HG03097 (cell line): ENCODE measurements around the gene UNC13A.

Experiments used
- ATAC-seq: cut with Tn5 transposase; IDR thresholded peaks from one replicate; pipeline ENCODE4 v1.9.1; 2021; ENCODE audit not compliant: unreplicated experiment, low FRiP score

The UNC13A gene

DNA sequence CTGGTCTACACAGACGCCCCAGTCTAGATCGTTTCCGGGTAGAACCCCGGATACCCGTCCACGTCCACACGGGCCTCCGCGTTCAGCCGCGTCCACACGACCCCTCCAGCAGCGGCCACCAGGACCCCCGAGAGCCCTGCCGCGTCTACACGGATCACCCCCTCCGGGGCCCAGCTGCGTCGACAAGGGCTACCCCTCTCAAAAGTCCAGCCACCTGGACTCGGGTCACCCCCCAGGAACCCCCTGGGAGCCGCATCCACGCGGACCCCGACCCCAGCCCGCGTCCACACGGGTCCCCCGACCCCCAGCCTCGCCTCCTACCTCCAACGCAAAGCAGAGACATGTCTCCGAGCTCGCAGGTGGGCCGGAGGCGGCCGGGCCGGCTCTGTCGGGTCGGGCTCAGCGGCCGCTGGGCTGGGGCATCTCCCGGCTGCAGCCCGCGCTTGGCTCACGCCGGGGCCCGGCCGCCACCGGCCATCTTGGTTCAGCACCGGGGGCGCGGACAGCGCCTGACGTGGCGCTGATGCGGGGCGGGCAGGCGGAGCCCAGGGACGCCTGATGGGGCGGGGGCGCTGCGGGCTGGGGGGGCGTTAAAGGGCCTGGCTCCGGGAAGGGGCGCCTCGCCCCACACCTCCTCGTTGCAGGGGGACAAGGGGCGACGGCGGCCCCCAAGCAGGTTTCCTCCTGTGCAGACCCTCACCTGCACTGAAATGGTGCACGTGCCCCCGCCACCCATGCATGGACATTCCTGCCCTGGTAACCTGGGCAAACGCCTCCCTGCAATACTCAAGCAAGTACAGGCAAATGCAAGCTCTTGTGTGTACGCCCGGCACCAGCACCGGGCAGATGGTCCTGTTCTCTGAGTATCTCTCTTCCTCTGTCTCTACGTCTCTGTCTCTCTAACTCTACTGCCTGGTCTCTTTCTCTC lies at the start of gene UNC13A:
Gene UNC13A (minus strand): TSS at position 498 of the 928 bp plus-strand sequence. CDS start 155 bp downstream, at position 343.
- no peak for ATAC-seq

DNA sequence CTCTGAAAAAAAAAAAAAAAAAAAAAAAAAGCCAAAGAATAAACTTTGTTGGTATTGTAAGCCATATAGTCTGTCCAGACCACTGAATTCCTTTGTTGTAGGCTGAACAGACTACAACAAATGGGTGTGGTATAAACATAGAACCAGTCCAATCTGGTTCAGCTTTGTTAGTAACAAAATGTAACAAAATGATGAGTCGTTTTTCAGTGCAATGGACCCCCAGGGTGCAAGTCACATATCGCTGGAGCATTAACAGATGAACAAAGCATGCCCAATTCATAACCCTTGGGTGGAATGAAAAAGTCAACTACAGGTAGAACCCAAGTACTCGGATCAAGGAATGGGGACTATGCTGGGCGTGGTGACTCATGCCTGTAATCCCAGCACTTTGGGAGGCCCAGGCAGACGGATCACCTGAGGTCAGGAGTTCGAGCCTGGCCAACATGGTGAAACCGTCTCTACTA lies 49.6 kb upstream of the UNC13A start:
- no peak for ATAC-seq

DNA sequence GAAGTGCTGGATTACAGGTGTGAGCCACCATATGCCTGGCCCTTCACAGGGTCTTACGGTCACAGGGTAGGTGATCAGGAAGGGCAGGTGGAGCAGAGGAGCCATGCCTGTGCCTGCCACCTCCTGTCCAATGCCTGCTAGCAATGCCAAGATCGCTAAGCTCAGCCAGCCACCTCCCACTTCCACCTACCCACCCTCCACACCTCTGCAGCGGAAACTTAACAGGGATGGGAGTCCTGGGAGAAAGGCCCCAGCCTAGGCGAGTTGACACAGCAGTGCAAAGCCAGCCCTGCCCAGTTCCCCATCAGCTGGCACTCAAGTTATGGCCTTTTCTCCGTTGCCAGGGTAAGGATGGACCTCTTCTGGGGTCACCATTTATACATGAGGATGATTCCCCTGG lies 47.3 kb upstream of the UNC13A start:
- no peak for ATAC-seq

DNA sequence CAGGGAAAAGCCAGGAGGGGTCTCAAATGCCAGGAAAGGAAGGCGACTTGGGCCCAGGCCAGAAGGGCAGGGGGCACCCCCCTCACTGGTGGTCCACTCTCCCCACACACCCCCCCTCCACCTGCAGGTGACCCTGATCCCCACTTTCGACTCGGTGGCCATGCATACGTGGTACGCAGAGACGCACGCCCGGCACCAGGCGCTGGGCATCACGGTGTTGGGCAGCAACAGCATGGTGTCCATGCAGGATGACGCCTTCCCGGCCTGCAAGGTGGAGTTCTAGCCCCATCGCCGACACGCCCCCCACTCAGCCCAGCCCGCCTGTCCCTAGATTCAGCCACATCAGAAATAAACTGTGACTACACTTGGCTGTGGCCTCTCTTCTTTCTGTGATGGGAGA lies 46.0 kb upstream of the UNC13A start:
- ATAC-seq = no peak

DNA sequence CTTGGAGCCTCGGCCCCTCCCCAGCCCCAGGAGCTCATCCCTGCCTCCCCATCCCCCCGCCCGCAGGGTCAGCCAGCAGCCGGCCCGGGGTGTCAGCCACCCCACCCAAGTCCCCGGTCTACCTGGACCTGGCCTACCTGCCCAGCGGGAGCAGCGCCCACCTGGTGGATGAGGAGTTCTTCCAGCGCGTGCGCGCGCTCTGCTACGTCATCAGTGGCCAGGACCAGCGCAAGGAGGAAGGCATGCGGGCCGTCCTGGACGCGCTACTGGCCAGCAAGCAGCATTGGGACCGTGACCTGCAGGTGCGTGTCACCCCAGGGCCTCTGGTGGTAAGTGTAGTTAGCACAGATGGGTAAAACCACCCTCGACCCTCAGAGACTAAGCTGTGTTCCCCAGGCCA lies 45.0 kb upstream of the UNC13A start:
- no peak for ATAC-seq

DNA sequence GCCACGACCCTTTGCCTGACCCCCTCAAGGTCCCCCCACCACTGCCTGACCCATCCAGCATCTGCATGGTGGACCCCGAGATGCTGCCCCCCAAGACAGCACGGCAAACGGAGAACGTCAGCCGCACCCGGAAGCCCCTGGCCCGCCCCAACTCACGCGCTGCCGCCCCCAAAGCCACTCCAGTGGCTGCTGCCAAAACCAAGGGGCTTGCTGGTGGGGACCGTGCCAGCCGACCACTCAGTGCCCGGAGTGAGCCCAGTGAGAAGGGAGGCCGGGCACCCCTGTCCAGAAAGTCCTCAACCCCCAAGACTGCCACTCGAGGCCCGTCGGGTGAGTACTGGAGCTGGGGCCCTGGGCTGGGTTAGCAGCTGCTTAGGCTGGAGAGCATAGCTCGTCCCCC lies 39.7 kb upstream of the UNC13A start:
- no peak for ATAC-seq

DNA sequence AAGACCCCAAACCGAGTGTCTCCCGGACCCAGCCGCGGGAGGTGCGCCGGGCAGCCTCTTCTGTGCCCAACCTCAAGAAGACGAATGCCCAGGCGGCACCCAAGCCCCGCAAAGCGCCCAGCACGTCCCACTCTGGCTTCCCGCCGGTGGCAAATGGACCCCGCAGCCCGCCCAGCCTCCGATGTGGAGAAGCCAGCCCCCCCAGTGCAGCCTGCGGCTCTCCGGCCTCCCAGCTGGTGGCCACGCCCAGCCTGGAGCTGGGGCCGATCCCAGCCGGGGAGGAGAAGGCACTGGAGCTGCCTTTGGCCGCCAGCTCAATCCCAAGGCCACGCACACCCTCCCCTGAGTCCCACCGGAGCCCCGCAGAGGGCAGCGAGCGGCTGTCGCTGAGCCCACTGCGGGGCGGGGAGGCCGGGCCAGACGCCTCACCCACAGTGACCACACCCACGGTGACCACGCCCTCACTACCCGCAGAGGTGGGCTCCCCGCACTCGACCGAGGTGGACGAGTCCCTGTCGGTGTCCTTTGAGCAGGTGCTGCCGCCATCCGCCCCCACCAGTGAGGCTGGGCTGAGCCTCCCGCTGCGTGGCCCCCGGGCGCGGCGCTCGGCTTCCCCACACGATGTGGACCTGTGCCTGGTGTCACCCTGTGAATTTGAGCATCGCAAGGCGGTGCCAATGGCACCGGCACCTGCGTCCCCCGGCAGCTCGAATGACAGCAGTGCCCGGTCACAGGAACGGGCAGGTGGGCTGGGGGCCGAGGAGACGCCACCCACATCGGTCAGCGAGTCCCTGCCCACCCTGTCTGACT lies 39.0 kb upstream of the UNC13A start:
- ATAC-seq = no peak

DNA sequence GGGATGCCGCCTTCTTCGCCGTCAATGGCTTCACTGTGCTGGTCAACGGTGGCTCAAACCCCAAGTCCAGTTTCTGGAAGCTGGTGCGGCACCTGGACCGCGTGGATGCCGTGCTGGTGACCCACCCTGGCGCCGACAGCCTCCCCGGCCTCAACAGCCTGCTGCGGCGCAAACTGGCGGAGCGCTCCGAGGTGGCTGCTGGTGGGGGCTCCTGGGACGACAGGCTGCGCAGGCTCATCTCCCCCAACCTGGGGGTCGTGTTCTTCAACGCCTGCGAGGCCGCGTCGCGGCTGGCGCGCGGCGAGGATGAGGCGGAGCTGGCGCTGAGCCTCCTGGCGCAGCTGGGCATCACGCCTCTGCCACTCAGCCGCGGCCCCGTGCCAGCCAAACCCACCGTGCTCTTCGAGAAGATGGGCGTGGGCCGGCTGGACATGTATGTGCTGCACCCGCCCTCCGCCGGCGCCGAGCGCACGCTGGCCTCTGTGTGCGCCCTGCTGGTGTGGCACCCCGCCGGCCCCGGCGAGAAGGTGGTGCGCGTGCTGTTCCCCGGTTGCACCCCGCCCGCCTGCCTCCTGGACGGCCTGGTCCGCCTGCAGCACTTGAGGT lies 38.1 kb upstream of the UNC13A start:
- ATAC-seq = no peak

DNA sequence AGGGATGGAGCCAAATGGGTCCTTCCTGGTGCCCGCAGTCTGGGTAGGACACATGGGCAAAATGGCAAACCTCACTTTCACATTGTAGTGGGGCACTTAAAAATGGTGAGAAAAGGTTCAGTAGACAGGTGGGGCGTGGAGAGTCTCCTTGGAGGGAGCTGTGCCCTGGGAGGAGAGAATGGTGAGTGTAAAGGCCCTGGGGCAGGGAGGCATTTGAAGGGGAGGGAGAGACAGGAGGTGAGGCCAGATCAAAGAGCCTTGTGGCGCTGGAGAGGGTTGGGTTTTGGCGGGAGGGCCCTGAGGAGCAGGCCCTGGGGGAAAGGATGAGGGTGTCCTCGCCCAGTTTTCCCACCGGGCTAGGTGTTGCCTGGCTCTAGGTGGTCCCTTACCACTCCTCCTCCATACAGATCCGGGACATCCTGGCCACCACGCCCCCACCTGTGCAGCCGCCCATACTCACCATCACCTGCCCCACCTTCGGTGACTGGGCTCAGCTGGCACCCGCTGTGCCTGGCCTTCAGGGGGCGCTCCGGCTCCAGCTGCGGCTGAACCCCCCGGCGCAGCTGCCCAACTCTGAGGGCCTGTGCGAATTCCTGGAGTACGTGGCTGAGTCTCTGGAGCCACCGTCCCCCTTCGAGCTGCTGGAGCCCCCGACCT lies 37.4 kb upstream of the UNC13A start:
- no peak for ATAC-seq

DNA sequence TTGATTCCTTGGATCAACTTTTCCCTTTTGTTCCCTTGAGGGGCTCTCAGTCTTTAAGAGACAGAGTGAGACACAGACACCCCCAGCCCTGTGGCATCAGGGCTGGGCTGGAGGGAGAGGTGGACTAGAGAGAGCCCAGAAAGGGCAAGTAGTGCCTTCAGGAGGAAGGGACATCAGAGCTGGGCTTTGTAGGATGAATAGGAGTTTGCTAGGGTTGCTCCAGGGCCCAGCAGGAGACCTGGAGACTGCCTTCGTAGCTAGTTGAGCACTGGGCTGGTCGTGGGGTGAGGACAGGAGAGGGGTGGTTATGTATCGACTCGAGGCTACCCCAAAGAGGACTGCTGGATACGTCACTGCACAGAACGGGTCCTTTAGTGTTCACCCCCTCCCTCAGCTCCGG lies 36.5 kb upstream of the UNC13A start:
- no peak for ATAC-seq

DNA sequence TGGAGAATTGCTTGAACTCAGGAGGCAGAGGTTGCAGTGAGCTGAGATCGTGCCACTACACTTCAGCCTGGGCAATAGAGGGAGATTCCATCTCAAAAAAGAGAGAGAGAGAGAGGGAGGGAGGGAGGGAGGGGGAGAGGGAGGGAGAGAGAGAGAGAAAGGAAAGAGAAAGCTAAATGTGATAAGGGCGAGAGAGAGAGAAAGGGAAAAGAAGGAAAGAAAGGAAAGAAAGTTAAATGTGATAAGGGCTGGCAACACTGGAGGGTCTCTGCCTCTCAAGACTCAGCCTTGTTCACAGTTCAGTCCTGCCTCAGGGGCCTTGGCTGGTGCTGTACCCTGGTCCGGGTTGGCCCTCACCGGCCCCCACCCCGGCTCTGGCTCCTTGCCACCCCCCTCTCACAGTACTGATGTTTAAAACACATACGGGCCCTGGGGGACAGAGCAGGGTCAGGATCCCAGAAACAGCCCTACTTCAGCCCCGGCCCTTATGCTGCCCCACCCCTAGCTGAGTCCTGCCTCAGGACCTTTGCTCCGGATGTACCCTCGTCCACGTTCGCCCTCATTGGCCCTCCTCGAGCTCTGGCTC lies 34.6 kb upstream of the UNC13A start:
- ATAC-seq = no peak

DNA sequence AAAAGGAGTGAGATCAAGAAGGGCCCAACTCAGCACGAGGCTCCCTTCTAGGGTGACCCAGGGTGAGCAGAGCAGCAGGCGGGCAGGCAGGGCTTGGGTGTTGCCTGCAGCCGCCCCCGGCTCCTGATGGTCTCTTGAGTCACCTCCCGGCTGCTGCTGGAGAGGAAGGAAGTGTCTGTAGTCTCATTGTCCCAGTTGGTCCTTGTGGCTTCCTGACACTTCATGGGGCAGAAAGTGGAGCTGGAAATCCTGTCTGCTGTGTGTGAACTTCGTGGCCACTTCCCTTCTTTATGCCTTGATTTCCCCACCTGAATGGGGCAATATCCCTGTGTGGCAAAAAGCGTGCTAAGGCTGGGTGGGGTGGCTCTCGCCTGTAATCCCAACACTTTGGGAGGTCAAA lies 33.7 kb upstream of the UNC13A start:
- no peak for ATAC-seq

DNA sequence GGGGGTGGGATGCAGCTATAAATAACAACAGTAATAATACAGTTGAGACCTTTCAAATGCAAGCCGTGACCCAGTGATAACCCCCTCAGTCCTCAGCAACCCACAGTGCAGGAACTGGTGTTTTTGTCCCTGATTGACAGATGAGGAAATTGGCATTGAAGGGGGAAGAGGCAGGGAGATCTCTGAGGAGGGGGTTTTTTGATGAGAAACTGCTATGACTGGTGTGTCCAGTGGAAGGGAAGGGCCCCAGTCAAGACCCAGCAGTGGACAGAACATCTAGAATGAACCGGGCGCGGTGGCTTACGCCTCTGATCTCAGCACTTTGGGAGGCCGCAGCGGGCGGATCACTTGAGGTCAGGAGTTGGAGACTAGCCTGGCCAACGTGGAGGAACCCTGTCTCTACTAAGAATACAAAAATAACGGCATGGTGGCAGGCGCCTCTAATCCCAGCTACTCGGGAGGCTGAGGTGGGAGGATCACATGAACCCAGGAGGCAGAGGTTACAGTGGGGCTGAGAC lies 33.0 kb upstream of the UNC13A start:
- ATAC-seq = no peak

DNA sequence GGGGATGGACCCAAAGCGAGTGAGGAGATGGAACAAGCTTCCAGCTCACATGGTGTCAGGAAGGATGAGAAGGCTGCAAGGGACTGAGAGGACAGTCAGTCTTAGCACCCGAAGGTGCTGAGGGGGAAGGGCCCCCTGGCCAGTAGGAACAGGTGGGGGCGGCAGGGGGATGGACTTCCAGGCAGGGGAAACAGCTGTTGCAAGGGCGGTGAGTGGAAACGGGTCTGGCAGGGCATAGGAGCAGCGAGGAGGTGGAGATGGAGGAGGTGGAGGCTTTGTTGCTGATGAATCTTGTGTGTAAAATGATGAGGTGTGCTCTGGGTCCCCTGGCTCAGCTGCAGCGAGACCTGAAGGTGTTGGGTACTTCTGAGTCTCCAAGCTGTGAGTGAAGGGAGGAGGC lies 32.3 kb upstream of the UNC13A start:
- no peak for ATAC-seq

DNA sequence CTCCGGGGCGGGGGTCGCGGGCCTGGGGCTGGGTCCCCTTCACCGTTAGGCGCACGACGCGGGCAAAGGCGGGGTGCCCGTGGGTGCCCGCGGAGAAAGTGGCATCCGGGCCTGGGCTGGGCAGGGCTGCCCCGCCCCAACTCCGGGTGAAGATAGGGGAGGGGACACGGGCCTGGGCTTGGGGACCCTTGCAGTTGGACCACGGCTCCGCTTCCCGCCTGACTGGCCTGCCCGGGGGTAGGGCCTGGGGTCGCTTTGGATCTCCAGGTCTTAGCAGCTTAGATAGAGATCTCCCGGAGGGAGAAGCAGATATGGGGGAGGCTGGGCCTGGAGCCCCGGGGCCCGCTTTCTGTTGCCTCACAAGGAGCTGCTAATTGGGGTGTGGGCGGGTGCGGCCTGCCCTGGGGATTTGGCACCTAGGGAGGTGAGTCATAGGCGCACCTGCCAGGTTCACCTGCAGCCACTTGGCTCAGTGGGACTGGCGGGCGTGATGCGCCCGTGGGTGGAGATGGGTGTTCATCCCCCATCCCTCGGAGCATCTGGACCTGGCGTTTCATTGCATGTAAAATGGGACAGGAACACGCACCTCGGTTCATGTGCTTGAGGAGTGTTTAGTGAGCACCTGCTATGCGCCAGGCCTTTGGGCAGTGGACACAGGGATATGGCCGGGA lies 31.7 kb upstream of the UNC13A start:
- no peak for ATAC-seq

DNA sequence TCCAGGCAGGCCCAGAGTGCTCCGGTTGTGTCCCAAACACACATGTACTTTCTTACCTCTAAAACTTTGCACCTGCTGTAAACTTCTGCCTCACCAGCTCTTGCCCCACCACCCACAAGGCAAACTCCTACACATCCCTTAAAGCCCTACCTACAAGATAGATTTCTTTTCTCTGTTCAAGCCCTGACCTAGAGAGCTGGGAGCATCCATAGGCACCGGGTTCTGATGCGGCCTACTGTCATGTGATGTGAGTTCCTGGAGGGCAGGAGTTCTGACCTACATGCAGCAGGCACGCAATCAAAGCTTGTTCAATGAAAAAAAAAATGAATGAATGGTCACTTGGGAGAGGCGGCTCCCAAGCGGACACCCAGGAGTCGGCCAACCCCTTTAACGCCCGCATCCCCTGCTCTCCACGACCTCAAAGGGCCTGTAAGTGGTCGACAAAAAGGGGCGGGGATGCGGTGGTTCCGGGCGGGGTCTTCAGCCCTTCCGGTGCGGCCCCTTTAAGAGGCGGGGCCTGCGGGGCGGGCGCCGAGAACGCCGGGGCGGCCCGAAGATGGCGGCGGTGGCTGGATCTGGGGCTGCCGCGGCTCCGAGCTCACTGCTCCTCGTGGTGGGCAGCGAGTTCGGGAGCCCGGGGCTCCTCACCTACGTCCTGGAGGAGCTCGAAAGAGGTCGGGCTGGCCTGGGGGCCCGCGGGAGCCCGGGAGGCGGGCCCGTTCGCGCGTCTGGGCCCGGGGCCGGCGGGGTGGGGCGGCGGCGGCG lies 31.0 kb upstream of the UNC13A start, which contains the start of gene MAP1S:
Gene MAP1S (plus strand): TSS at position 534 of the 765 bp plus-strand sequence. CDS start 23 bp downstream, at position 557.
- peak; percentile 58 for ATAC-seq

DNA sequence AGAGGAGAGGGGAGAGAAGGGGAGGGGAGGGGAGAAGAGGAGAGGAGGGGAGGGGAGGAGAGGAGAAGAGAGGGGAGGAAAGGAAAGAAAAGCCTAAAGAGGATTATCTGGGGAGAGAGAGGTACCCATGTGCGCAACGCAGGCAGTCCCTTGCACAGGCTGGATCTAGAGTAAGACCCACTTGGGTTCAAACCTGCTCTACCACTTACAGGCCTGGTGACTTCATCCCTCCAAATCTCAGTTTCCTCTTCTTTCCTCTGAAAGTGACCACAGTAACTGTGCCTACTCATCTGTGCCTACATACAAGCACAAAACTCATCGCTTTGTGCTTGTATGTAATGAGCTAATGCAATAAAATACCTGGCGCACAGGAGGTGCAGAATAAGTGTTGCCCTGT lies 30.4 kb upstream of the UNC13A start:
- no peak for ATAC-seq

DNA sequence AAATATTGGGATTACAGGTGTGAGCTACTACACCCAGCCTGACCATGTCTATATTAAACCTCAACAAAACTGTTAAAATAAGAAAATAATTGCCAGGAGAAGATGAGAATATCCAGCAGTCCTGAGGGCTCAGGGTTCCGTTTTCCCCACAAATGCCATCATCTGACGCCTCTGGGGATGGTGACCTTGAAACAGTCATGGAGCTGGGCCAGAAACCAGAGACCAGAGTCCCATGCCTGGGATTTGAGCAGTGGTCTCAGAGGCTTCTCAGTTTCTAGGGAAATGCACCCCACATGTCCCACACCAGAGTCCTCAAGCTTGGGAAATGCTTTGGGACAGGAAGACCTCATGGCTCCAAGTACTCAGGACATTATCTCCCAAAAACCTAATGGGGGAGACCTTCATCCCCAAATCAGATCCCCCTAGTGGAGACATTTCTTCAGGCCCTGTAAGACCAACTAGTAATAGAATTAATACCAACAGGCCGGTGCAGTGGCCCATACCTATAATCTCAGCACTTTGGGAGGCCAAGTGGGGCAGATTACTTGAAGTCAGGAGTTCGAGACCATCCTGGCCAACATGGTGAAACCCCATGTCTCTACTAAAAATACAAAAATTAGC lies 28.3 kb upstream of the UNC13A start:
- no peak for ATAC-seq
